Activated naive CD4-positive, alpha-beta T cell treated with anti-CD3 and anti-CD28 coated beads, Interleukin-2, amount 50 U/mL, for 24 hours (primary cell): ENCODE measurements around the gene H2BK1.

Experiments used
- H3K27ac Mint-ChIP-seq: one replicate; pipeline ENCODE4 v1.8.0; 2021; ENCODE audit warnings: mild to moderate bottlenecking, mixed read lengths
- H3K27me3 Mint-ChIP-seq: one replicate; pipeline ENCODE4 v1.8.0; 2021; ENCODE audit warnings: mixed read lengths
- H3K36me3 Mint-ChIP-seq: one replicate; pipeline ENCODE4 v1.8.0; 2021; ENCODE audit warnings: mixed read lengths
- H3K4me1 Mint-ChIP-seq: one replicate; pipeline ENCODE4 v1.8.0; 2021; ENCODE audit warnings: mixed read lengths
- H3K4me3 Mint-ChIP-seq: one replicate; pipeline ENCODE4 v1.8.0; 2021; ENCODE audit warnings: mild to moderate bottlenecking, mixed read lengths
- H3K9me3 Mint-ChIP-seq: one replicate; pipeline ENCODE4 v1.8.0; 2021; ENCODE audit warnings: mixed read lengths

H2BK1 gene

DNA sequence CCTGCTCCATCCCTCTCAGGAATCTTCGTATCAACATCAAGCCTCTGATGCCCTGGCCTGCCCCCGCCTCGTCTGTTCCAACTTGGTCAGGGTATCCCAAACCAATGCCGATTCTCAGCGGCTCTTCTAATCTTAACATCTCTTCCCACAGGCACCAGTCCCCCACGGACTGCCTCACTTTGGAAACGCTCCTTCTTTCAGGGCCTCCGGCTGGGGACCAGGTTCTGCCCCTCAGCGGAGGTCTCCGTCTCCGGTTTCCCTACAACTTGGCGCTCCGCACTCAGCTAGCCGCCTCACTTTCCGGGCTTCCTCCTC, 16.2 kb upstream of the H2BK1 start:
- no peaks in the 10 kb centered on the region for H3K27me3 Mint-ChIP-seq
- peak overlapping the region; percentile 98 for H3K27ac Mint-ChIP-seq
- peaks cover 49% of the 10 kb centered on the region for H3K4me1 Mint-ChIP-seq
- H3K9me3 Mint-ChIP-seq, result no peaks in the 10 kb centered on the region
- peaks cover 33% of the 10 kb centered on the region for H3K36me3 Mint-ChIP-seq
- H3K4me3 Mint-ChIP-seq, result peak overlapping the region; percentile 100

DNA sequence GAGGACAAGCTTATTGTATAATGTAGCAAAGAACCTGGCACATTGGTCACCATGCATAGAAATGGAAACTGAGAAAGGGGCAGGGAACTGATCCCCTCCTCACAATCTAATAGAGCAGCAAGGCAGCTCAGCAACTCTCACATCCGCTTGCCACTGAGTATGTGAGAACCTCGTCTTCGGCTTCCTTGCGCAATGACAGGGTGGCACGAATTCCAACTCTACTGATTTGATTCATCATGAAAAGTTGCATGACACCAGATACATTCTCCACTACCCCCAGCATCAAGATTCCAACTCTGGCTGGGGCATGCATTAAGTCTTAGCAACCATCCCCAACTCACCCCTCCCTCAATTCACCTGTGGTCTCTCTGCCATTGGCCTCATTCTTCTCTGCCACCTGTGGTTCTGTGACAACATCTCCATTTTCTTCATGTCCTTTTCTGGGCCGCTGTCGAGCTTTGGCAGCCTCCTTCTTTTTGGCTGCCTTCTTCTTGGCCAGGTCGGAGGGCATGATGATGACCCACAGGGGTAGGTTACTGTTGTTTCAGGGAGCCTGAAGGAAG, 15.7 kb upstream of the H2BK1 start:
- Mint-ChIP-seq H3K27ac (peak overlapping the region; percentile 98), H3K4me1 (peaks cover 45% of the 10 kb centered on the region), H3K9me3 (no peaks in the 10 kb centered on the region), H3K36me3 (peaks cover 33% of the 10 kb centered on the region), H3K4me3 (peak overlapping the region; percentile 100), H3K27me3 (no peaks in the 10 kb centered on the region)

DNA sequence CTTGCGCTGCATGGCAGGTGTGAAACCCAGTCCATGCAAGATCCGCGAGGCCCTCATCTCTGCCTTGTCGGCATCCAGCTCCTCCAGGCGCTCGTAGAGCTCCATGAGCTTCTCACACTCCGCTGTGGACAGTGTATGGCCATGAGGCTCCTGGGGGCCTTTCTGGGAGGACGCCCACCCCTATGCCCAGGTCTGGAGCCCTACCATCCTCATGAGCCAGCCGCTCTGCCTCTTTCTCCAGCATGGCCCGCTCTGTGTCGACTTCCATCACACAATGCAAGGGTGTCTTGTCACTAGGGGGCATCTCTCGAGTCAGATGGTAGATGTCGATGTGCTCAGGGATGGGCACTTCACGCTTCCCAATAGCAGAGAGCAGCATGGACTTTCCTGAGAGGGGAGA, 13.4 kb upstream of the H2BK1 start:
- Mint-ChIP-seq H3K27ac (no peak overlapping the region), H3K4me1 (peaks cover 44% of the 10 kb centered on the region)

DNA sequence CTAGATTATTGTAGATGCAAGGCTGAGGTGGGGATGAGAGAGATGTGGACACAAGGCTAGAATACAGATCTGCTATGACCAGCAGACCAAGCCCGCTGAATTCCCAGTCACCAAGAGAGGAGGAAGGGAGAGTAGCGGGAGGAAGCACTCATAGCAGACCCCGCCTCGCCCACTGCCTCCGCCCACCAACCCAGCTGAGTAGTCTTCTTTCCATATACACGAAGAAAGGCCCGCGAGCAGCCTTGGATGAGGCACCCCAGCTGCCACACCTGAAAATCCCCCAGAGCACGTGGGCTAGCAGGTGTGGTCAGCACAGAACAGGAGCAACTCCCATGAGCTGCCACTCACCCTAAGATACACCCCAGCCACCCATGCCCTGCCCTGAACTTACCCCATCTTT, 7.9 kb upstream of the H2BK1 start:
- H3K27ac Mint-ChIP-seq, result no peak overlapping the region
- H3K27me3 Mint-ChIP-seq, result no peaks in the 10 kb centered on the region
- H3K9me3 Mint-ChIP-seq, result no peaks in the 10 kb centered on the region
- H3K36me3 Mint-ChIP-seq, result peaks cover 27% of the 10 kb centered on the region
- no peak overlapping the region for H3K4me3 Mint-ChIP-seq
- peaks cover 3% of the 10 kb centered on the region for H3K4me1 Mint-ChIP-seq

More for the DNA sequence above, 13.4 kb upstream of the H2BK1 start:
- H3K9me3 Mint-ChIP-seq, result no peaks in the 10 kb centered on the region
- no peaks in the 10 kb centered on the region for H3K27me3 Mint-ChIP-seq
- peaks cover 37% of the 10 kb centered on the region for H3K36me3 Mint-ChIP-seq
- no peak overlapping the region for H3K4me3 Mint-ChIP-seq

DNA sequence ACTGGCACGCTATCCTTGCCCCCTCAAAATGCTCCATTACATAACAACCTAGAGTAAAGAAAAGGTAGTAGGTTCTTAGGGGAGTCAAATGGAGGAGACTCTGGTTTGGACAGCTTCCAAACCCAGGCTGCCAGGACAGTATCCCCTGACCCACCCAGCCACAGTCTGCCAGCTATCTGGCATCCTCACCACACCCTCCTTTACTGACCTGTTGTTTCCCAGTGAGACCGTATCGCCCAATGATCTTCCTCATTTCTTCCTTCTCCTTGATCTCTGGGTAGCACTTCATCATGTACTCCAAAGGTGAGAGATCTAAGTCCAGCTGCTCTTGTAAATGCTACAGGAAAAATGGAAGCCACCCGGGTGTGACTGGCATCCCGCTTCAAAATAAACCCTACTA, 5.1 kb upstream of the H2BK1 start:
- Mint-ChIP-seq H3K4me3 (no peak overlapping the region), H3K4me1 (no peaks in the 10 kb centered on the region), H3K36me3 (peaks cover 24% of the 10 kb centered on the region), H3K9me3 (no peaks in the 10 kb centered on the region), H3K27ac (no peak overlapping the region), H3K27me3 (no peaks in the 10 kb centered on the region)

DNA sequence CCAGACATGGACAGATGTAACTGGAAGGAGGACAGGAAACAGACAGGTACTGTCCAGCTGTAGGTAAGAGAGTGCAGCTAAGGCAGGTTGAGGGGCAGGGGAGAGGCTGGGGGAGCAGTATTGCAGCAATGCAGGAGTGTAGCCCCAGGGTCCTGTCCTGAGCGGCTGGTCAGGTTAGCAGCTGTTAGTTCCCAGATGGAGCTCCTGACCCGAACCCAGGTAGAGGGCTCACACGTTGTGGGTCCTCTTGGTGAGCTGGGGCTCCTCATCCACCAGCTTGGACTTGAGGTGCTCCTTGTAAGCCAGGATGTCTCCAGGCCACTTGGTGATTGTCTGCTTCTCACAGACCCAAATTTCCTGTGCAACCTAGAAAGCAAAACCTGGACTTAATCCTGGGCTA, 3.5 kb upstream of the H2BK1 start:
- H3K36me3 Mint-ChIP-seq, result peaks cover 22% of the 10 kb centered on the region
- no peak overlapping the region for H3K4me3 Mint-ChIP-seq
- H3K9me3 Mint-ChIP-seq, result no peaks in the 10 kb centered on the region
- H3K27me3 Mint-ChIP-seq, result no peaks in the 10 kb centered on the region
- no peaks in the 10 kb centered on the region for H3K4me1 Mint-ChIP-seq
- no peak overlapping the region for H3K27ac Mint-ChIP-seq

DNA sequence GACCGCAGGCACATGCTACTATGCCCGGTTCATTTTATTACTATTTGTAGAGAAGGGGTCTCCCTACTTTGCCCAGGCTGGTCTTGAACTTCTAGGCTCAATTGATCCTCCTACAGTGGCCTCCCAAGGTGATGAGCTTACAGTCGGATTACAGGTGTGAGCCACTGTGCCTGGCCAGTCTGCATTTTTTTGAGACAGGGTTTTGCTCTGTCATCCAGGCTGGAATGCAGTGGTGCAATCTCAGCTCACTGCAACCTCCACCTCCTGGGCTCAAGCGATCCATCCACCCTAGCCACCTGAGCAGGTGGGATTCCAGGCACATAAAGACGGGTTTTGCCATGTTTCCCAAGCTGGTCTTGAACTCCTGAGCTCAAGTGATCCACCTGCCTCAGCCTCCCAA, 2.3 kb upstream of the H2BK1 start:
- no peak overlapping the region for H3K4me3 Mint-ChIP-seq
- no peaks in the 10 kb centered on the region for H3K9me3 Mint-ChIP-seq
- H3K27ac Mint-ChIP-seq, result no peak overlapping the region
- peaks cover 3% of the 10 kb centered on the region for H3K4me1 Mint-ChIP-seq
- H3K27me3 Mint-ChIP-seq, result no peaks in the 10 kb centered on the region
- peaks cover 13% of the 10 kb centered on the region for H3K36me3 Mint-ChIP-seq

DNA sequence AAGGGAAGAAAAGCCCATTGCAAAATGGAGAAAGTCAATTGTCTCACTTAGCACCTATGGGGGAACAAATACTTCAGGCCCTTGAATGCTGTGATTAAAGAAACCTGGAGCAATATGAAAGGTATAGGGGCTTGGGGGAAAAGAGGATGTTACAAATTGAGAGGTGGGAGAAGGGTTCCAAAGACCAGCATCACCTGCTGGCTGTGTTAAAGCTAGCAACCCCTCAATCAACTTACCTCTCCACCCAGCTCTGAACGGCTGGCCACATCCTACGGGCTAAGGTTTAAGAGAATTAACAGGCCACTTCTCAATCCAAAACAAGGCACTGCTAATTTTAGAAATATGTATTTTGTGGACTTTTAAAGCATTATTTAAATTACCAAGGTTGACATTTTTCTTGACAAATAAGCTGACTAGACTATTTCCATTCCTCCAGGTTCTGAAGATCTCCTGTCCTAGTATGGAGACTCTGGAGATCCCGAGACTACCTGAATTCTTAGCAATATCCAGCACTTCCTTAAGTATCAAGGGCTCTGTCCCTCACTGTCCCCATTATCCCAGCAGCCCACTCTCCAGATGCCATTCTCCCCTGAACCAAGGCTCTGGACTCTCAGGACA, 976 bp upstream of the H2BK1 start:
- H3K27ac Mint-ChIP-seq, result no peak overlapping the region
- H3K4me1 Mint-ChIP-seq, result peaks cover 16% of the 10 kb centered on the region
- no peaks in the 10 kb centered on the region for H3K27me3 Mint-ChIP-seq
- H3K36me3 Mint-ChIP-seq, result peaks cover 13% of the 10 kb centered on the region
- H3K4me3 Mint-ChIP-seq, result no peak overlapping the region
- no peaks in the 10 kb centered on the region for H3K9me3 Mint-ChIP-seq

DNA sequence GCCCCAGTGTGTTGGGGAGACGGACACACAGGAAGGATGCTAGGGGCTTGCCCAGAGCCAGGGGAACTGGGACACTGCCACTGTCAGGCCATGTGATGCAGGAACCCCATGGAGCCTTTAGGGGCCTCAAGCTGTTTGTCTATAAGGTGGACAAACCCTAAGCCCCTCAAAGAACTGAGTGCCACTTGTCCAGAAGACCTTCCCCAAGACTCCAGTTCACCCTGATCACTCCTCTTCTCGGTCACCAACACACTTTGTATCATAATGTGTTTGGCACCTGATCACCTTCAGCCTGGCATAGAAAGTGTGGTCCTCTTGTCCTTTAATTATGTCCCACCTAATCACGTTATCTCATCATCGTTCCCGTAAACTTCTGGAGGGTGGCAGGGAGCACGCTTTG, 700 bp downstream of the H2BK1 start:
- no peaks in the 10 kb centered on the region for H3K9me3 Mint-ChIP-seq
- peaks cover 20% of the 10 kb centered on the region for H3K4me1 Mint-ChIP-seq
- no peaks in the 10 kb centered on the region for H3K27me3 Mint-ChIP-seq
- H3K27ac Mint-ChIP-seq, result no peak overlapping the region
- no peak overlapping the region for H3K4me3 Mint-ChIP-seq
- peaks cover 8% of the 10 kb centered on the region for H3K36me3 Mint-ChIP-seq

DNA sequence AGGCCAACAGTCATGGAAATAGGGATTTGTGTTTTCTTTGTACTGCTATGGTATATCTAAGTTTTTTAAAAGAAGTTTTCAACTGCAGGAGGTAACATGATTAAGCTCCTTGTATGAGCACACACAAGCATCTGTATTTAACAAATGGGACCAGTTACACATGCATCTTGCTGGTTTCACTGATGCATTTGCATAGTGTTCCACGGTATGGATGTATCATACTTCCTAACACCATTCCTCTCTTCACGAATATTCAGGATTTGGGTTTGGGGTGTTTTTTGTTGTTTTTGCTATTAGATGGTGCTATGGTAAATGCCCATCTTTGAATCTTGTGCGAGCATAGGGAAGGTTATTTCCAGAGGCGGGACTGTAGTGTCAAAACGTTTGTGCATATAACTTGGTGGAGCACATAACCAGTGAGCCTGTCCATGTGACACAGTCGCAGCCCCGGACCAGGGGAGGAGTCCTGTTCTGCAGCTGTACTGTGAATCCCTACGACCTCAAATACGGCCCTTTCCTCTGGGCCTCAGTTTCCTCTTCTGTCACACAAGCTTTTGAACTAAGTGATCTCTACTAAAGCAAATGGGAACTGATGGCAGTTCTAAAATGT, 1.9 kb downstream of the H2BK1 start:
- no peak overlapping the region for H3K4me3 Mint-ChIP-seq
- peaks cover 5% of the 10 kb centered on the region for H3K36me3 Mint-ChIP-seq
- H3K27ac Mint-ChIP-seq, result no peak overlapping the region
- peaks cover 20% of the 10 kb centered on the region for H3K4me1 Mint-ChIP-seq
- H3K27me3 Mint-ChIP-seq, result no peaks in the 10 kb centered on the region
- no peaks in the 10 kb centered on the region for H3K9me3 Mint-ChIP-seq

DNA sequence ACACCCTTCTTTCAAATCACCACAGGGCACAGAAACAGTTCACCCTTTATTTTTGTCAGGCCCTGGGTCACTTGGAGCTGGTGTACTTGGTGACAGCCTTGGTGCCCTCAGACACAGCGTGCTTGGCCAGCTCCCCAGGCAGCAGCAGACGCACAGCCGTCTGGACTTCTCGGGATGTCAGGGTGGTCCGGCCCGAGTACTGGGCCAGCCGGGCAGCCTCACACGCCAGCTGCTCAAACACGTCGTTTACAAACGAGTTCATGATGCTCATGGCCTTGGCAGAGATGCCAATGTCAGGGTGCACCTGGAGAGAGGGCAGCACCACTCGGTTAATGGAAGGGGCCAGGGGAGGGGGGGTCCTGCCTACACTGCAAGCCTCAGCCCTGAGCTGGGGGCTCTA, 2.5 kb downstream of the H2BK1 start:
- H3K4me3 Mint-ChIP-seq, result no peak overlapping the region
- peaks cover 3% of the 10 kb centered on the region for H3K36me3 Mint-ChIP-seq
- H3K9me3 Mint-ChIP-seq, result no peaks in the 10 kb centered on the region
- no peaks in the 10 kb centered on the region for H3K27me3 Mint-ChIP-seq
- H3K4me1 Mint-ChIP-seq, result peaks cover 20% of the 10 kb centered on the region
- no peak overlapping the region for H3K27ac Mint-ChIP-seq

DNA sequence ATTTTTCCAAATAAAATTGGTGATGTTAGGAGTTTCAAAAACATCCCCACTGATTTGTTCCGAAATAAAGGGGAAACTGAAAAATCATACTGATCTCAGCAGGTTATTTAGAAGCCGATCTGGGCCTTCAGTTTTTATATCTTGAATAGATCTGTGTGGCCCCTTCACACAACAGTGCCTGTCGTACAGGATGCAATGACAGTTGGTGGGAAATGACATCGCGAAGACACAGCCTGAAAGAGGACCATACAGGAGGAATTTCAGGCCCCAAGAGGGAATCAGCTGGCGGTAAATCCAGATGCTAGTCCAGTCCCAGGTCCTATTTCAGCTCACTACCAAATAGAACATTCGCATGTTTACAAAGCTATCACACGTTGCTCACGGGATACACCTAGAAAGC, 3.0 kb downstream of the H2BK1 start:
- no peaks in the 10 kb centered on the region for H3K27me3 Mint-ChIP-seq
- H3K36me3 Mint-ChIP-seq, result peaks cover 3% of the 10 kb centered on the region
- H3K4me3 Mint-ChIP-seq, result peak overlapping the region; percentile 11
- peaks cover 20% of the 10 kb centered on the region for H3K4me1 Mint-ChIP-seq
- no peak overlapping the region for H3K27ac Mint-ChIP-seq
- no peaks in the 10 kb centered on the region for H3K9me3 Mint-ChIP-seq

DNA sequence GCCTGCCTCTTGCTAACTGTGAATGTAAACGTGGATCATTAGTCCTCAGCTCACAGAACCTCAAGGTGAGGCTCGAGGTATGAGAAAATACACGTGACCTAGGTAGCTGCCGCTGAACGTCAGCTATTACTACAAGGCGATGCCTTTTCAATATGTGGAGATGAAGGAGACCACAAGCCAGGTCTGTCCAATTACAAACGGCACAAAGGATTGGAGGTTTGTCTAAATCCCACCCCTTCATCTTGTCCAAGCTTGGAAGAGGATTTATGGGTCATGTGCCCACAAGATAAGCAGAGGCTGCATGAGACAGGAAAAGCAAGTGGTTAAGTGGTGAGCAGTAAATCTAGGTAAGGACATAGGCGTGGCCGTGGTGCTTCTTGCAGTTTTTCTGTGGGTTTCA, 3.4 kb downstream of the H2BK1 start:
- Mint-ChIP-seq H3K4me1 (peaks cover 20% of the 10 kb centered on the region), H3K36me3 (peaks cover 3% of the 10 kb centered on the region), H3K4me3 (peak overlapping the region; percentile 8), H3K9me3 (no peaks in the 10 kb centered on the region), H3K27ac (no peak overlapping the region), H3K27me3 (no peaks in the 10 kb centered on the region)

DNA sequence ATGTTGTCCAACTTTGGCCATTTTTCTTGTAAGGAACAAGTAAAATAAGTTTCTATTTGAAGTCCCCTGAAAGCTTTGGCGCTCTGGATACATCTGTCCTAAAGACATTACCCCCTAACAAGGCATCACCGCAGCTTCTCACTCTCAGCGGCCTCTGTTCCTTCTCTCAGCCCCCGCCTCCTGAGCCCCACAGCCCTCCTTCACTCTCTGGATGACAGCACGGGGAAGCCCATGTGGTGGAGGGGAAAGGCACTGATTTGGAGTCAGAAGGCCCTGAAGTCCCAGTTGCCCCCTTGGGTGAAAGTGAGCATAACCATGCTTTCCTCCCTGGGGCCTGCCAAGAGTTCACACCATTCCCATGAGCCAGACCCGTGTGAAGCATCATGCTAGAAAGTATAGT, 4.6 kb downstream of the H2BK1 start:
- Mint-ChIP-seq H3K27ac (no peak overlapping the region), H3K36me3 (peaks cover under 1% of the 10 kb centered on the region), H3K4me3 (no peak overlapping the region), H3K9me3 (no peaks in the 10 kb centered on the region), H3K27me3 (no peaks in the 10 kb centered on the region), H3K4me1 (peaks cover 20% of the 10 kb centered on the region)

DNA sequence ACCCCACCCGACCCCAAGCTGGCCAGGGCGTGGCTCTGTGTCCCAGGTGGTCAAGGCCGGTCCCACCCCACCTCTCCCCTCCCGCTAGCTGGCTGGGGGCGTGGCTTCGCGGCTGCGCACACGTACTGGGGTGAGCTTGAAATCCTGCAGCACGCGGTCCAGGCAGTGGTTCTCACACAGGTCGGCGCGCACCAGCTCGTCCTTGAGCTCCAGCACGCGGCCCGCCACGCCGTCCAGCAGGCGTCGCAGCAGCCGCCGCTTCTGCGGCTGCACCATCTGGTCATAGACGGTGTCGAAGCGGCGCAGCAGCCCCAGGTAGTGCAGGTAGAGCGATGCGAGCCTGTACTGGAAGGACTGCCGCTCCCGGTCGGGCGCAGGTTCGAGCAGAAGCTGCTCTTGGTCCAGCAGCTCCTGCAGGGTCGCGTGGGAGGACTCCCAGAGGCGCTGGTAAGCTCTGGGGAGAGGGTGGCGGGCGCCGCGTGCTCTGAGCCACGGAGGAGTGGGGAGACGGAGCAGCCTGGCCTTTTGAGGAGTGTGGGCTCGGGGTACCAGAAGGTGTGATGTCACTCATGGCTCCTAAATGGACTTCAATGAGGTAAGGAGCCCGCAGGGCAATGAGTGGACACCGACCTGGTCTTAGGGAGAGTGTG, 5.8 kb downstream of the H2BK1 start:
- Mint-ChIP-seq H3K4me1 (peaks cover 20% of the 10 kb centered on the region), H3K27me3 (no peaks in the 10 kb centered on the region), H3K4me3 (no peak overlapping the region), H3K27ac (no peak overlapping the region), H3K36me3 (no peaks in the 10 kb centered on the region), H3K9me3 (no peaks in the 10 kb centered on the region)

DNA sequence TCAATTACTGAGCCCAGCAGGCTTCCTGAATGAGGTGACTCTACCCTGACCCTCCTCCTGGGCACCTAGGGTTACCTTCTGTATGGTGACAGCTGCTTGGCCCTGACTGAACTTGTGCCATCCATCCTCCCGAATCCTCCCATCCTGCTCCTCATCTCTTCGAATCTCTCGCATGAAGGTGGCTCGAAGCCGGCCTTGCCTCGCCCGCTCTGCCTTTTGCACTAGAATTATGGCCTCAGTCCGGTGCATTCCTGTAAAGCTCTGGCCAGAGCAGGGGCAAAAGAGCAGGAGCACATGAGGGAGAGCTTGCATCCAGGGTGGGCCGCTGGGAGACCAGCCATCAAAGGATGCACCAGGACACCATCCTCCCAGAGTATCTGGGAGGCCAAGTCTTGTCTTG, 7.5 kb downstream of the H2BK1 start:
- no peak overlapping the region for H3K4me3 Mint-ChIP-seq
- H3K27me3 Mint-ChIP-seq, result no peaks in the 10 kb centered on the region
- no peaks in the 10 kb centered on the region for H3K36me3 Mint-ChIP-seq
- no peak overlapping the region for H3K27ac Mint-ChIP-seq
- no peaks in the 10 kb centered on the region for H3K9me3 Mint-ChIP-seq
- peaks cover 19% of the 10 kb centered on the region for H3K4me1 Mint-ChIP-seq
